ENCODE data around the gene DEGS1.

Gene DEGS1

DNA sequence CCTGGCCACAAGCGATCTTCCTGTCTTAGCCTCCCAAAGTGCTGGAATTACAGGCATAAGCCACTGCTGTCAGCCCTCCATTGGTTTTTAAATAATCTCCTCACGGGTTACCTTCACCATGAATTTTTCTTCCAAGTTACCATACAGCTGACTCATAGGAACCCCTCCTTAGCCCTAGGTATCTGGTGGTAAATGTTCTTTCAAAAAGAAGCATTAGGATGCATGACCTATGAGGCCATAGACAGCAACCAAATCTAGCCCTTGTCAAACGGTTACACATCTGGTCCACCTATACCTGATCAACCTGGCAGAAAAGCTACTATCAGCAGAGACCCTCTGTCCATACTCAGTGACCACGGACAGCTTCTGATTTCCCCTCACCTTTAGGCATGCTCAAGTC lies 12.7 kb upstream of the DEGS1 start:
- Mint-ChIP-seq H3K27me3 (ENCODE audit: low read depth) (peaks cover 9% of the 10 kb centered on the region), H3K9me3 (peaks cover 8% of the 10 kb centered on the region), H3K4me1 (ENCODE audit: low read depth) (peaks cover 37% of the 10 kb centered on the region), H3K27ac (peak overlapping the region; percentile 58), H3K4me3 (peak overlapping the region; percentile 61), H3K36me3 (ENCODE audit: low read depth) (peaks cover 14% of the 10 kb centered on the region)
- DNase-seq (ENCODE audit: low spot score): no peak

GRCh38 chr1:224170748-224171478 lies 12.1 kb upstream of the DEGS1 start:
- Mint-ChIP-seq H3K4me1 (ENCODE audit: low read depth) (peaks cover 39% of the 10 kb centered on the region), H3K27me3 (ENCODE audit: low read depth) (peaks cover 9% of the 10 kb centered on the region), H3K9me3 (peaks cover 8% of the 10 kb centered on the region), H3K27ac (peak overlapping the region; percentile 58), H3K4me3 (peak overlapping the region; percentile 61), H3K36me3 (ENCODE audit: low read depth) (peaks cover 14% of the 10 kb centered on the region)
- DNase-seq (ENCODE audit: low spot score): no peak

DNA sequence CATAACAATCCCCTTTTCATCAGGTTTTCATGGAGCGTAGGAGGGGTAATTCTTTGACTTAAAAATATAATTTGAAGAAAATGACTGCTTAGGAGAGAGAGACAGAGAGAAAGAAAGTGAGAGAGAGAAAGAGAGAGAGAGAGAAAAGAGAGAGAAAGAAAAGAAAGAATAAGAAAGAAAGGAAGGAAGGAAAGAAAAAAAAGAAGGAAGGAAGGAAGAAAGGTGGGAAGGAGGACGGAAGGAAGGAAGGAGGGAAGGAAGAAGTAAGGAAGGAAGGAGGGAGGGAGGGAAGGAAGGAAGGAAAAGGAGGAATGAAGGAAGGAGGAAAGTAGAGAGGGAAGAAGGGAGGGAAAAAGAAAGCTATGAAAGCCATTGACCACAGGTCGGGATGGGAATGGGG lies 10.8 kb upstream of the DEGS1 start:
- no peak overlapping the region for H3K4me3 Mint-ChIP-seq
- H3K9me3 Mint-ChIP-seq: peaks cover 8% of the 10 kb centered on the region
- H3K27me3 Mint-ChIP-seq (ENCODE audit: low read depth): peaks cover 9% of the 10 kb centered on the region

GRCh38 chr1:224173523-224173922 lies 9.5 kb upstream of the DEGS1 start:
- H3K27ac Mint-ChIP-seq: no peak overlapping the region
- H3K4me3 Mint-ChIP-seq: no peak overlapping the region
- peaks cover 9% of the 10 kb centered on the region for H3K27me3 Mint-ChIP-seq (ENCODE audit: low read depth)
- DNase-seq (ENCODE audit: low spot score): no peak
- H3K9me3 Mint-ChIP-seq: peaks cover 8% of the 10 kb centered on the region
- H3K36me3 Mint-ChIP-seq (ENCODE audit: low read depth): peaks cover 14% of the 10 kb centered on the region
- H3K4me1 Mint-ChIP-seq (ENCODE audit: low read depth): peaks cover 35% of the 10 kb centered on the region

More for the DNA sequence above, 10.8 kb upstream of the DEGS1 start:
- no peak for DNase-seq (ENCODE audit: low spot score)
- Mint-ChIP-seq H3K27ac (peak overlapping the region; percentile 7), H3K36me3 (ENCODE audit: low read depth) (peaks cover 14% of the 10 kb centered on the region), H3K4me1 (ENCODE audit: low read depth) (peaks cover 37% of the 10 kb centered on the region)

DNA sequence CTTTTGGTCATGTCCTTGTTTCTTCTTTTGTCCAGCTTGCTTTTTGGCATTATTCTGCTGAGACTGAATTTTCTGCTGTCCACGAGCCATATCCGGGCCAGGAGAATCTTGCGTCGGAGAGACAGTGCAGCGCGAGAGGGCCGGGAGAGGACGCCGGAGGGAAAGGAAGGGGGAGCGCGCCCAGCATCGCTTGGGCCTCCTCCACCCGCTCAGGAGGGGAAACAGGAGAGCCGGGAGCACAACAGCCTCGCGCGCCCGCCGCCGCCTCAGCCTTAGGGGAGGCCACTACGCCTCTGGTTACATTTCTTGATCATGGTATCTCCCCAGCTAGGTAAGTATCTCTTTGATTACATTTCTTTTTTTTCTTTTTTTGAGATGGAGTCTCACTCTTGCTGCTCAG lies 7.4 kb upstream of the DEGS1 start:
- DNase-seq (ENCODE audit: low spot score): no peak
- H3K27me3 Mint-ChIP-seq (ENCODE audit: low read depth): peaks cover 12% of the 10 kb centered on the region
- no peak overlapping the region for H3K27ac Mint-ChIP-seq
- H3K9me3 Mint-ChIP-seq: peaks cover 8% of the 10 kb centered on the region
- H3K4me3 Mint-ChIP-seq: no peak overlapping the region
- H3K36me3 Mint-ChIP-seq (ENCODE audit: low read depth): peaks cover 8% of the 10 kb centered on the region
- H3K4me1 Mint-ChIP-seq (ENCODE audit: low read depth): peaks cover 15% of the 10 kb centered on the region

GRCh38 chr1:224177356-224177999 lies 5.6 kb upstream of the DEGS1 start:
- Mint-ChIP-seq H3K36me3 (ENCODE audit: low read depth) (peaks cover 3% of the 10 kb centered on the region), H3K27me3 (ENCODE audit: low read depth) (peaks cover 10% of the 10 kb centered on the region)

DNA sequence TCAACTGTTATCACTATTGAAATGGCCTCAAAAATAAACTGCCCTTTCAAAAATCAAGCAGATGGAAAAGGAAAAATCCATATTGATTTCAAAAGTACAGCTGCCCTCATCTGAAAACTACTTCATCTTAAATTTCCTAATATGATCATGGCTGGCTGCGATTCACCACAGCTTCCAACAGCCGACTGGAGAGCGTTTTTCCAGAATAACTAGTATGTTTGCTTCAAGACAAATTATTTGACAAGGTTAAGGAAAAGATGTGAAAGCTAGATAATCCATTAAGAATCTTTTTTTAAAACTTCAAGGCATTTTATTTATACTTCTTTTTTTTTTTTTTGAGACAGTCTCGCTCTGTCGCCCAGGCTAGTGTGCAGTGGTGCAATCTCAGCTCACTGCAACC lies 4.1 kb upstream of the DEGS1 start:
- Mint-ChIP-seq H3K4me3 (no peak overlapping the region), H3K9me3 (no peaks in the 10 kb centered on the region), H3K27me3 (ENCODE audit: low read depth) (peaks cover 10% of the 10 kb centered on the region), H3K4me1 (ENCODE audit: low read depth) (peaks cover 22% of the 10 kb centered on the region), H3K27ac (no peak overlapping the region), H3K36me3 (ENCODE audit: low read depth) (peaks cover 3% of the 10 kb centered on the region)
- no peak for DNase-seq (ENCODE audit: low spot score)

More at GRCh38 chr1:224177356-224177999, 5.6 kb upstream of the DEGS1 start:
- H3K4me1 Mint-ChIP-seq (ENCODE audit: low read depth): peaks cover 20% of the 10 kb centered on the region
- H3K9me3 Mint-ChIP-seq: no peaks in the 10 kb centered on the region
- H3K27ac Mint-ChIP-seq: no peak overlapping the region
- H3K4me3 Mint-ChIP-seq: no peak overlapping the region
- no peak for DNase-seq (ENCODE audit: low spot score)

- no peaks in the 10 kb centered on the region for H3K9me3 Mint-ChIP-seq
- DNase-seq (ENCODE audit: low spot score): no peak
- H3K4me1 Mint-ChIP-seq (ENCODE audit: low read depth): peaks cover 33% of the 10 kb centered on the region
- no peak overlapping the region for H3K4me3 Mint-ChIP-seq
- no peak overlapping the region for H3K27ac Mint-ChIP-seq
- peaks cover 20% of the 10 kb centered on the region for H3K36me3 Mint-ChIP-seq (ENCODE audit: low read depth)
- H3K27me3 Mint-ChIP-seq (ENCODE audit: low read depth): peaks cover 7% of the 10 kb centered on the region
Measured at GRCh38 chr1:224180783-224181452, 2.1 kb upstream of the DEGS1 start.

DNA sequence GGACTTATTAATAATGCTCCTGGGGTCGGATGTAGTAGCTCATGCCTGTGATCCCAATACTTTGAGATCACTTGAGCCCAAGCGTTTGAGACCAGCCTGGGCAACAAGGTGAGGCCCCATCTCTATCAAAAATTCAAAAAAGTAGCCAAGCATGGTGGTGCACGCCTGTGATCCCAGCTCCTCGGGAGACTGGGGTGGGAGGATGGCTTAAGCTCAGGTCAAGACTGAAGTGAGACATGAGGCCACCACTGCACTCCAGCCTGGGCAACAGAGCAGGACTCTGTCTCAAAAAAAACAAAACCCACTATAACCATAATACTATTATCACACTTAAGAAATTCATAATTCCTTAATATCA lies 1.6 kb upstream of the DEGS1 start:
- no peak for DNase-seq (ENCODE audit: low spot score)
- H3K9me3 Mint-ChIP-seq: no peaks in the 10 kb centered on the region
- peaks cover 7% of the 10 kb centered on the region for H3K27me3 Mint-ChIP-seq (ENCODE audit: low read depth)
- peaks cover 33% of the 10 kb centered on the region for H3K4me1 Mint-ChIP-seq (ENCODE audit: low read depth)
- peaks cover 24% of the 10 kb centered on the region for H3K36me3 Mint-ChIP-seq (ENCODE audit: low read depth)
- H3K4me3 Mint-ChIP-seq: peak overlapping the region; percentile 77
- H3K27ac Mint-ChIP-seq: peak overlapping the region; percentile 90

GRCh38 chr1:224182057-224182865 lies 779 bp upstream of the DEGS1 start:
- Mint-ChIP-seq H3K36me3 (ENCODE audit: low read depth) (peaks cover 30% of the 10 kb centered on the region), H3K4me1 (ENCODE audit: low read depth) (peaks cover 36% of the 10 kb centered on the region), H3K9me3 (no peaks in the 10 kb centered on the region), H3K27ac (peak overlapping the region; percentile 90), H3K27me3 (ENCODE audit: low read depth) (peaks cover 7% of the 10 kb centered on the region), H3K4me3 (peak overlapping the region; percentile 77)
- DNase-seq (ENCODE audit: low spot score): peak; percentile 39

DNA sequence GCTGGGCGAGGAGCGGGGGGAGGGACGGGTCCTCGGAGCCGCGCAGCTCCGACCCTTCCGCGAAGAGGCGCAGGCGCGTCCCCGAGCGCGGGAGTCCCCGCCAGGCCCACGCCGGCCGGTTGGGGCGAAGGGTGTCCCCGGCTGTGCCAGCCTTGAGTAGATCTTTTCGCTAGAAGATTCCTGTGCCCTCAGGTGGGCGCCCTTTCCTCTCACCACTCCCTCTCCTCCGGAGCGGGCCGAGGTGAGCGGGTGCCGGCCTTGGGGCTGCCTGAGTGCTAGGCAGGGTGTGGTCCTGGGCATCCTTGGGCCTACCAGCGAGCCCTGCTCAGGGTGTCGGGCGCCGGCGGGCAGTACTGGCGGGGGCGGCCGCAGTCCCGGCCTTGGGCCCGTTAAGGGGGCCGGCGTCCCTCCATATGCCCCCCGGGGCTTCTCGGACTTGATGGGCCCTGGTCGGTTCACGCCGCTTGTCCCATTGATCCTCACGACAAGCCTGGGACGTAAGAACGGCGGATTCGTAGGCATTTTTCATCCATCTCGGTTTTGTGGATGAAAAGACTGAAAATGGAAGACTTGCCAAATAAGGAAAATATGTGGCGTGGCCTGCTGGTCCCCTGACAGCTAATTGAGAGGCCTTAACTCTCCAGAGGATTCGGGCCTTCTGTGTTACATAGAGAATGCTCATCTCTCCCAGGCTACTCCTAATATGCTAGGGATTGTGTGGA lies 712 bp downstream of the DEGS1 start:
- DNase-seq (ENCODE audit: low spot score): peak; percentile 70
- Mint-ChIP-seq H3K27ac (peak overlapping the region; percentile 91), H3K4me1 (ENCODE audit: low read depth) (peaks cover 44% of the 10 kb centered on the region), H3K4me3 (peak overlapping the region; percentile 94), H3K9me3 (no peaks in the 10 kb centered on the region), H3K27me3 (ENCODE audit: low read depth) (peaks cover 6% of the 10 kb centered on the region), H3K36me3 (ENCODE audit: low read depth) (peaks cover 38% of the 10 kb centered on the region)

- H3K27me3 Mint-ChIP-seq (ENCODE audit: low read depth): peaks cover 4% of the 10 kb centered on the region
- peak overlapping the region; percentile 94 for H3K4me3 Mint-ChIP-seq
- DNase-seq (ENCODE audit: low spot score): no peak
- H3K4me1 Mint-ChIP-seq (ENCODE audit: low read depth): peaks cover 52% of the 10 kb centered on the region
- H3K36me3 Mint-ChIP-seq (ENCODE audit: low read depth): peaks cover 50% of the 10 kb centered on the region
- H3K27ac Mint-ChIP-seq: peak overlapping the region; percentile 84
- H3K9me3 Mint-ChIP-seq: no peaks in the 10 kb centered on the region
Measured at GRCh38 chr1:224185208-224185607, 2.2 kb downstream of the DEGS1 start.

- Mint-ChIP-seq H3K4me3 (peak overlapping the region; percentile 42), H3K9me3 (no peaks in the 10 kb centered on the region), H3K27ac (peak overlapping the region; percentile 64), H3K27me3 (ENCODE audit: low read depth) (no peaks in the 10 kb centered on the region), H3K36me3 (ENCODE audit: low read depth) (peaks cover 60% of the 10 kb centered on the region), H3K4me1 (ENCODE audit: low read depth) (peaks cover 41% of the 10 kb centered on the region)
- DNase-seq (ENCODE audit: low spot score): no peak
Measured at GRCh38 chr1:224188286-224188685, 5.2 kb downstream of the DEGS1 start.

All from T-helper 2 cell treated with Interferon-gamma antibody and Interleukin-4, amounts not matched to agents 5 μg/mL and 100 μg/mL, for 36 hours (primary cell).